HK-2 (cell line): ENCODE results near the gene SENP2.
"Not testable (repeated sequence)": the region's sequence is repeated elsewhere in the genome, so short reads cannot be mapped to it uniquely, and the experiment has no call there.

Experiments
- DNase-seq: peaks from one replicate; pipeline ENCODE4 v3.0.0-alpha.2; 2018; ENCODE audit not compliant: unreplicated experiment

The SENP2 gene

DNA sequence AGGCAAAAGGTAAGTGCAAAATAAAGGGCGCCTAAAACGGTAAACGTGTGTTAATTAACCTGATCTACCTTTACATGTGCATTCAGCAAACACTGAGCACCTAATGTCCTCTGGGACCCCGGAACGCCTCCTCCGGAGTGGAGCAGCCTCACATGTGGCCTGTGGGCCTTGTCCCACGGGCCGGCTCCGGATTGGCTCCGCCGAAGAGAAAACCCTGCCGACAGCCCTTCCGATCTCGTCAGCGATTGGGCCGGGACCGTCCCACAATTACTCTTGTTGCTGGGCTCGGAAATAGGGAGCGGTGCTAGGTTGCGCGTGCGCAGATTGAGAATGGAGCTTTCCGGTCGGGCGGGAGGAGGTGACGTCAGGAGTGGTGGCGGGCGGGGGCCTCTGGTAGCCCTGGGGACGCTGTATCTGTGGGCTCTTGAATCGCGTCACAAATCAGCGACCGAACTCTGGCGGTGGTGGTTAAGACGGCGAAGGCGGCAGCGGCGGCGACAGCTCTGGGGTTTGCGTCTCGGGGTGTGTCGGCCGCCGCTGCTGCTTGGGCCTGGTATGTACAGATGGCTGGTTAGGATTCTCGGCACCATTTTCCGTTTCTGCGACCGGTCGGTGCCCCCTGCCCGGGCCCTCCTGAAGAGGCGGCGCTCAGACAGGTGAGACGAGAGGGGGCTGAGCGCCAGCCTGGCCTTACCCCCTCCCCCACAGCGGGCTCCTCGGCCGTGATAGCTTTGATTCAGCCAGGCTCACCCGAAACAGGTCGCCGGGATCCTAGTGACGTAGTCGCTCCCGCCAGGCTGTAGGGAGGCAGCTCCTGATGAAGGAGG lies at the start of gene SENP2:
Gene SENP2 (plus strand): TSS at position 437 of the 827 bp plus-strand sequence. CDS start 119 bp downstream, at position 556.
- DNase-seq, result peak; percentile 100

DNA sequence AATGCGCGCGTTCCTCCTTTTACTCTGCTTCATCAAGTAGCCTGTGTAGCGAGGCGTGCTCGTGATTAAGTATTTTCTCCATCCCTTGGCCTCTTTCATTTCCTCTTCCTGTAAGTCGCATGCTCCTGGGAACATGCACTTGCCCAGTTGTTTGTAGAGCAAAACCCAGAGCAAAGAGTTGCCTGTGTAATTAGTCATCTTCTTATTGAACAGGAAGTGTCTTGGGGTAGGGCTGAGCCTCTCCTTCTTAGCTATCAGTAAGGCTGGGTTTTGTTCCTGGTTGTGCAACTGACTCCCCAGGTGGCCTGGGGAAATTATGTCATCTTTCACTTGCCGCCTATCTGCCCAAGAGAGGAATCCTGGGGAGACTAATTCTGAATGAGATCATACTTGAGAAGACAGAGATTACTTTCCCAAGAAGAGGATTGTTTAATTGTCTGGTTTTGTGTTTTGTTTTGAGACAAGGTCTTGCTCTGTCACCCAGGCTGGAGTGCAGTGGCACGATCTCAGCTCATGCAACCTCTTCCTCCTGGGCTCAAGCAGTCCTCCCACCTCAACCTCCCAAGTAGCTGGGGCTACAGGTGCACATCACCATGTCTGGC lies 48.6 kb upstream of the SENP2 start:
- DNase-seq, result peak; percentile 79

DNA sequence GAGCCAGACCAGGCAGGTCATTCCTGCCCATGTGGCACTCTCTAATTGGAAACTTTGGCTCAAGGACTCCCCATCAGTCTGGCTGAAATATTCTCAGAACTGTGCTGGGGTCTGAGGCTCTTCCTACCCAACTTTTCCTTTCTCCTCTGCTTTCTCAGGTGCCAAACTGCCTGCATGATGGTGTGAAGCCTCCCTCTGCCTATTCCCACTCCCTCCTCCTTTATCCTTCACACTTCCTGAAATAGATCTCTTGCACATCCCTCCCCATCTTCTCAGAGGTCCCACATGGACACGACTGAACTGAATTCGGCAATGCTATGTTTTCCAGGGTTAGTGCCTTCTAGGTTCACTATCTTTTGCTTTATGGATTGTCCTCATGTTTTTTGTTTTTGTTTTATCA lies 46.2 kb upstream of the SENP2 start:
- no peak for DNase-seq

DNA sequence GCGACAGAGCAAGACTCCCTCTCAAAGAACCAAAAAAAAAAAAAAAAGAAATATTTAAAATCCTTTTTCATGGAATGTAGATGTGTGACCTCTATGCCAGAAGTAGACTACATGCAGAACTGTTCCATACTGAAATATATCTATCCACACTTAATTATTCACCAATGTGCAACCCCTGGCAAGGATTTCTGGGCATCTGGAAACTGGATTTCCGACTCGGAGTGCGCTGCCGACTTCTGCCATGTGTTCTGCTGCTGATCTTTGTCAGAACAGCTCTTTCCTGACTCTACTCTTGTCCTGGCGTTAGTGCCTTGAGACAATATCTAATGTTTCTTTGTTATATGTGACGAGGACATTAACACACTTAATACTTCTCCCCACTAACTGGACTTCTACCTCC lies 45.4 kb upstream of the SENP2 start:
- no peak for DNase-seq

DNA sequence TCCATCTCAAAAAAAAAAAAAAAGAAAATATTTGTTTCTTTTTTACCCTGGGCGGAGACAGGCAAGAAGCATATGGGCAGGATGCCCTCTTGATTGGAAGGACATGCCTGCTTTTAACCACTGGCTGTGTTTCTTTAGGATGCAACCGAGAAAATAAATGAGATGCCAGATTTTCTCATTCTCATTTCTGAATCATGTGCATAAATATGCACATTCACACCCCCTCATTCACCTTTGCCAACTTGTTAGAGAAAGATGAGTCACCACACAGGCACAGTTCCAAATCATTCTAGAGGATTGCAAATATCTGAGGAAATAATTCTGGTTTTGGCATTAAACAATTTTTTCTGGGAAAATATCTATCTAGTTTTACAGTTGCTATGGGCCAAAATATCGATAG lies 37.0 kb upstream of the SENP2 start:
- DNase-seq, result no peak

DNA sequence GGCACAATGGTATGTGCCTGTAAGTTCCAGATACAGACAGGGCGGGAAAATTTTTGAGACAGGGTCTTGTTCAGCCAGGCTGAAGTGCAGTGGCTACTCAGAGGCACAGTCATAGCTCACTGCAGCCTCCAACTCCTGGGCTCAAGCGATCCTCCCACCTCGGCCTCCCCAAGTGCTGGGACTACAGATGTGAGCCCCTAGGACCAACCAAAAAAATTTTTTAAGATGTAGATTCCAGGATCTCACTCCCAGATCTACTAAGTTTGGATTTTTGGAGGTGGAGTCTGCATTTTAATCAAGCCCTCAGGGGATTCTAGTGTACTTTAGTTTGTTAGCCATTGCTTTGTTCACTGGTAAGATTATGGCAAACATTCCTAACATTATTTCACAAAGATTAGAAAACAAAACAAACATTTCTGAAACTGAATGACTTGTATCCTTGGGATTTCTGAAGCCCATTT lies 36.4 kb upstream of the SENP2 start:
- no peak for DNase-seq

DNA sequence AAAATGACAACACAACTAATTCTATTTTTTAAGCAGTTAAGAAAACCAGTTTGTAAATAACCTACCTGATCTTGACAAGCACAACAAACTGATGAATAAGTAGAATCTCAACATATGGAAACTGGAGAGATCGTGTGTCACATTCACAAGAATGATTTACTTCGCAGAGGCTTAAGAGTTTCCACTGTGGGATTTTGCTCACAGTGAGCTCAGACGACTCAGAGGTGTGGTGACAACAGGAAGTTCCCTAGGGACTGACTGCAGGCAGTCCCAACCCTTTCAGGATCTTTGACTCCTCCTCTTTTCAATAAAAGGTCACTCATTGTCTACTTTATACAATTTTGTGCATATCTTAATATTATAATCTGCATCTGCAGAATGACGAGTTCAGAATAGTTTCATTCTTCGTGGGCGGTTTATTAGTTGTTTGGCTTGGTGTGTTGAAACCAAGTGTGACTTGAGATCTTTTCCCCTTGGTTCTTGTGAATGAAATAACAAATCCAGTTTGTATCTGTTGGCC lies 33.7 kb upstream of the SENP2 start, which contains the start of gene LIPH:
Gene LIPH (minus strand): TSS at position 231 of the 520 bp plus-strand sequence. CDS start 117 bp downstream, at position 114.
- DNase-seq, result peak; percentile 38

DNA sequence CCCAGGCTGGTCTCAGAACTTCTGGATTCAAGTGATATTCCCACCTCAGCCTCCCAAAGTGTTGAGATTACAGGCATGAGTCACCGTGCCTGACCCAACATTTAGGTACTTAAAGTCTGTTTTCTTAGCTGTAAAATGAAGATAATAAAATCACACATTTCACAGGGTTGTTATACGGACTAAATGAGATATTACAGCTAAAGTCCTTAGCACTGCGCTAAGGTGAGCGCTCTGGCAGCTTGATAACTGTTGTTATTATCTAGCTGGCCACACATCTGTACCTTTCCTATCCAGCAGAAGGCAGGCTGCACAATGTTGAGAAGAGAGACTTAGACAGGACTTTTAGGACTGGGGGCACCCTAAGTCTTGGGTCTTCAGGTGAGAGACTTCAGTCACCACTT lies 31.0 kb upstream of the SENP2 start:
- DNase-seq, result no peak

DNA sequence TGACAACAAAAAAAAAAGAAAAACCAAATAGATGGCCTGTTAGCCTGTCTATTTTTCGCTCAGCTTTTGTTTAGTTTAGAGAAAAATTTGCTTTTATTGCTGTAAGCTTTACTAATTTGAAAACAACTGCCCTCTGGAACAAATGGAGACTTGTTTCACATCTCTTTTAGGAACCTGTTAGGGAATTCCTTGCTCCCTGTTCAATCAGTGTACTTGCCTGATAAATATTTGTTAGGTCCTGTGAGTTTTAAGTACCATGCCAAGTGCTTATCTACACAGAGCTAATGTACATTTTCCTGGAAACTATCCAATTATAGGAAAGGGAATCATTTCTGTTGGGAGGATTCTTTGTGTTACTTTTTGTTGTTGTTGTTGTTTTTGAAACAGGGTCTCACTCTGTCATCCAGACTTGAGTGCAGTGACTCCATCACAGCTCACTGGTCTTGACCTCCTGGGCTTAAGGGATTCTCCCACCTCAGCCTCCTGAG lies 30.2 kb upstream of the SENP2 start:
- DNase-seq, result no peak

DNA sequence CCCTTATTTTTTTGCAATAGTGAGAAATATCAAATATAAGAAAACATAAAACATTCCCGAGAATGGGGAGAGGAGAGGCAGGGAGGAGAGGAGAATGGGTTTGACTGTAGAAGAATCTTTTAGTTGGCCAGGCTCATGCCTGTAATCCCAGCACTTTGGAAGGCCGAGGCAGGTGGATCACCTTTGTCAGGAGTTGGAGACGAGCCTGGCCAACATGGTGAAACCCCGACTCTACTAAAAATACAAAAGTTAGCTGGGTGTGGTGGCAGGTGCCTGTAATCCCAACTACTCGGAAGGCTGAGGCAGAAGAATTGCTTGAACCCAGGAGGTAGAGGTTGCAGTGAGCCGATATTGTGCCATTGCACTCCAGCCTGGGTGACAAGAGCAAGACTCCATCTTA lies 29.5 kb upstream of the SENP2 start:
- DNase-seq, result not testable (repeated sequence)

DNA sequence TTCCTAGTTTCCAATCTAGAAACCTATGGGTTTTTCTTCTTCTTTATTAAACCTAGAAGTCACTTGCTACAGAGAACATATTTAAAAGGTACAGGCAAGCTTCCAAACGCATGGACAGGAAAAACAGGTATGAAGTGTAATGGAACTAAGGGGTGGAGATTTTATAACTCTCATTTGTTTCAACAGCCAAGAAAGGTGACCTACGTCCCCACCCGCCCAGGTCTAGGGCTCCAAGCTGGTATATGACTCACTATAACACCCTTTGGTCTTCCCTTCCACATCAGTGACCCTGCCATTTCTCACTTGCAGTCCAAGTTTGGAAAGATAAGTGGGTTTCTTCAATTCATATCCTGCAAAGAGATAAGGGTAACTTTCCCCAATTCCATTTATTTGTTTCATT lies 27.7 kb upstream of the SENP2 start:
- peak; percentile 41 for DNase-seq

DNA sequence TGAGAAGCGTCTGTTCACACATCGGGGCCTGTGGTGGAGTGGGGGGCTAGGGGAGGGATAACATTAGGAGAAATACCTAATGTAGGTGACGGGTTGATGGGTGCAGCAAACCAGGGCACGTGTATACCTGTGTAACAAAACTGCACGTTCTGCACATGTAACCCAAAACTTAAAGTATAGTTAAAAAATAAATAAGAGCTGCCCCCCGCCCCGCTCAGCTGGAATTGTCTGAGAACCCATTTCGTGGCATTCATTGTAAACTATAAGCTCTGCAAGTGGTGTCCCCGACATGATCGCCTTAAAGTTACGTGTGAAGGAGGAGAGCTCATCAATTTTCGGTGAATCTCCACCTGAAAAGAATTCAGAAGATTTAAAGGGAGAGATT lies 26.4 kb upstream of the SENP2 start:
- DNase-seq, result no peak

DNA sequence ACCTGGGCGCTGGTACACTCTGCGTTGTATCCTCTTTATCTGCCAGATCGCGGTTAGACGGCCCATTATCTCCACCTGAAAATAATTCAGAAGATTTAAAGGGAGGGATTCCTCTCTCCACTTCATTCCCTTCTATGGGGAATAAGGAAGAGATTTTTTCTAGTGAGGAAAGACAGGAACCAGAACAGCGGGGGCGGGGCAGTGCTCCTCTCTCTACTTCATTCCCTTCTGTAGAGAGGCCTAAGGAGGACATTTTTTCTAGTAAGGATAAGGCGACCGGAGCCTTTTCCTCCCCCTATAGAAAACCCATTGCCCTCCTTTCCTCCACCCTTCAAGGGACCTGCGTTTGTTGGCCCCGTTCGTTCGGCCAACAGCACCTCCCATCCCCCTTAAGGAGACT lies 25.4 kb upstream of the SENP2 start:
- no peak for DNase-seq

DNA sequence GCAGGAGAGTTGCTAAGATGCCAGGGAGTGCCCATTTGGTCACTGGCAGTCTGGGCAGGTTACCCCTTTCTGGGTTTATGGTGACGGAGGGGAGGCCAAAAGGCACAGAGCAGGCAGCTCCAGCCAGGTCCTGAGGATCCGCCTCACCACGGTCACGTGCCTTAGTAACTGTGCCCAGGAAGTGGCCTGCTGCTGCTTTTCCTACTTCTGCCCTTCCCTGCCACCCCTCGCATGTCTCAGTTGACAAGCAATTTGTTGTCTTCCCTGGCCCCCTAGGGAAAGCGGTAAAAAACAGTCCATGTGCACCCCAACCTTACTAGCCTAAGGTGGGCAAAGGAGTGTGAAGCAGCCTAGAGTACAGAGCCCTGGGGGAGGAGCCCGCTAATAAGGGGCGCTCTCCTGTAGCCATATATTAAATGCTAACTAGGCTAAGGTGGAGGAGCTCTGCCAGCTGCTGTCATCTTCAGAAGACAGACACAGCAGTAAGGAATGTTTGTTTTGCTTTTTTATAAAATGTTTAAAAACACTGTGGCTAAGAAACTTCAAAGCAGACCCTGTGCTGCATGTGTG lies 24.6 kb upstream of the SENP2 start:
- DNase-seq, result no peak

DNA sequence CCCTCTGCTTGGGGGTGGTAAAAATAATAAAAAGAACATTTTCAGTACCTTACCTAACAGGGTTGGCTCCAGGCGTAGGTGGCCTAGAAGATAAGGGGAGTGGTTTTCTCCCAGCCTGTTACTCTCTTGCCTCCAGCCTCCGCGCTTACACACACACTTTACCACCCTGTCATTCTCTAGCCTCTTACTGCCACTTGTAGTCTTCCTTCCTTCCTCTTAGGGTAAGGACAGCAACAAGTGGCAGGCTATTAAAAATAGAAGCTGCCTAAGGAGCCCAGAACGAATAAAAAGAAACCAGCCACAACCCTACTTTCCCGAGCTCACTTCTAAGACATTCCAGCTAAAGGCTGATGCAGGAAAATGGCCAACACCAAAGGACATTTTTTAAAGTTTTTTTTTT lies 24.1 kb upstream of the SENP2 start:
- no peak for DNase-seq

DNA sequence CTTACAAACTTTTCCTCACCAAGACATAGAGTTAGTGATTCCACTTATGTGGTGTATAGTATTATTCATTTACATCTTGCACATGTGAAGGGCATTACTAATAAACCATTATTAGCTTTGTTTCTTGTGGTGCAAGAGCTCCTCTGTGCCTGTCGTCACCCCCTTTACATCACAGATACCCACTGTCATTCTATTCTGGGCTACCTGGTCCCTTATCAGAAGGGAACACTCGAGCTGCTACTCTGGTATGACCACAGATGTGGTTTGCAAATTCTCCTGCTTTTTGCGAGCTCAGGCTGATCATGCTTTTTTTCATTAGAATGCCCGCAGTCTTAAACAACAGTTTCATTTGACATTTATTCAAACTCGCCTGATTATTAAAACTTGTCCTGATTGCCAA lies 13.9 kb upstream of the SENP2 start:
- DNase-seq, result no peak

DNA sequence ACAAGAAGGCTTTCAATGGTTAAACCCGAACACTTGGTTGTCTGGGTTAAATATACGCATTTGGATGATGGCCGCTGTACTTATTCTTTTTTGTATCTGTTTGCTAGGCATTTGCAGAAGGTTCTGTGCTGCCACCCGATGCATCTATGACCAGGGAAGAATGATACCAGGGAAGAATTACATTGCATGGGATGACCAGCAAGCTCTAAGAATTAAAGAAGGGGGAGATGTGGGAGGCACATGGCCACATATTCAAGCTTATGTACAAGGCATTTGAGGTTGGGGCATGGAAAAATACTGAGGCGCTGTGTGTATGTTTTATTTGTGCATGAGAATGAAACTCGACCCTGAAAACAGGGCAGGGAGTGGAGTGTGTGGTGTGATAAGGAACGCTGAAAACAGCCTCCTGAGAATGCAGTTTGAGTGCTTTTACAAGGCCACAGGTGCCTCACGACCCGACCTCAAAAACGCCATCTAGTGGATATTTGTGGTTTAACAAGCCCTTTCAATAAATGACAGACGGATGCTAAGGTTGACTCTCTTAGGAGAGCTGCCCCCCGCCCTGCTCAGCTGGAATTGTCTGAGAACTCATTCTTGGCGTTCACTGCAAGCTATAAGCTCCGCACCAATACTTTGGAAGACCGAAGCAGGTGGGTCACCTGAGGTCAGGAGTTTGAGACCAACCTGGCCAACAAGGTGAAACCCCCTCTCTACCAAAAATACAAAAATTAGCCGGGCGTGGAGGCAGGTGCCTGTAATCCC lies 10.8 kb upstream of the SENP2 start:
- DNase-seq, result not testable (repeated sequence)

DNA sequence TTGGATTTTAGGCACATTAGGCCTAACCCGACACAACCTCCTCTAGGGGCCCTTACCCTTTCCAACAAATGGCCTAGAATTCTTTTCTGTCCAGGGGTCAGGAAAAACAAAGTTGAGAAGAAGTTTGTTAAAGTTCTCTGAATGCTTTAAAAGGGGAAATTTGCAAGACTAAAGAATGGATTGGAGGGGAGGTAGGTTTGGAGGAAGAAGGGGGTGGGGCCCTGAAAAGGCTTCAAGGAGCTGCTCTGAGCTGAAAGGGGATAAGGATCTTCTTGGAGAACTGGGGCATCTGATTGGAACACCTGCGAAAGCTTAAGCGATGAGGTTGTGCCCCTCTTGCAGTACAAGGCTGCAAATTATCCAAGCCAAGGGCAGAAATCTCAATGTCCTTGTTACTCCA lies 3.9 kb upstream of the SENP2 start:
- DNase-seq, result no peak

DNA sequence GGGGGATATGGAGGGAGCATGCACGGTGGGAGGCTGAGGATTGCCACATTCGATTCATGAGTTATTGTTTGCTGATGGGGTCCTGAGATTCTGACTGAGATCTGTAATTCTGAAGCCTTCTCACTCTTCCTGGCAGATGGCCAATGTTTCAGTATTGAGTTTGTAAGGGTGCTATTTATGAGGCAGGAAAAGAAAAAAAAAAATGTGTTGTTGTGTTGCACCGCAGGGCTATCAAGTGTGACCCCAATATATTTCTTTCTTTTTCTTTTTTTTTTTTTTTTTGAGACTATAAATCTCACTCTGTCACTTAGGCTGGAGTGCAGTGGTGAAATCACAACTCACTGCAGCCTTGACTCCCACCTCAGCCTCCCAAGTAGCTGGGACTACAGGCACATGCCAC lies 3.2 kb upstream of the SENP2 start:
- DNase-seq, result no peak

DNA sequence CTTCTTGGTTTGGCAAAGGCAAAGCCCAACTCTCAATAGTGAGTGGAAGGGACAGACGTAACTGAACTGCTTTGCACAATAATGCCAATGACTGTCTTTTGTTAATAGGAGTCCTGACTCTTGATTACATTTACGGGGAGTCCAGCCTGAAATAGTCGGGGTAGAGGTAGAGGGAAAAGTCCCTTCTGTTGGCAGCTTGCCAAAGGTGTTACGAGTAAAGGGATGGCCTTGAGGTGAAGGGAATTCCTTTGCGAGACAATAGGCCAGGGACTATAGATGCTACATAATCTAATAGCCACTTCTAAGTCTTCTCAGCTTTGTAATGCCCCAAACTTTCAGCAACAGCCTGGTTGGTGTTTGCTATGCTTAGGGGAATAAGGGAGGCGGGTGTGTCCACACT lies 2.2 kb upstream of the SENP2 start:
- no peak for DNase-seq

DNA sequence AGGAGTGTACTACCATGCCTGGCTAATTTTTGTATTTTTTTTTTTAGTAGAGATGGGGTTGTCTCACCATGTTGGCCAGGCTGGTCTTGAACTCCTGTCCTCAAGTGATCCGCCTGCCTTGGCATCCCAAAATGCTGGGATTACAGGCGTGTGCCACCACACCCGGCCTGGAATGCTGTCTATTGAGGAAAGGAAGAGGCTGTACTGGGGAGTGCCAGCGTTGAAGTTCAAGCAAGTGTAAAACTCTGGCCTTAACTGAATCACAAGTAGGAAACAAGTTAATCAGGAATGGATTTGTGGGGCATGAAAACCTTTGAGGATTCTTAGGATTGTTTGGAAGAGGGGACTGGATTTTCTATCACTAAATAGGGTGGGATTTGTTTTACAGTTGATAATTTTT lies 1.4 kb upstream of the SENP2 start:
- DNase-seq, result no peak

DNA sequence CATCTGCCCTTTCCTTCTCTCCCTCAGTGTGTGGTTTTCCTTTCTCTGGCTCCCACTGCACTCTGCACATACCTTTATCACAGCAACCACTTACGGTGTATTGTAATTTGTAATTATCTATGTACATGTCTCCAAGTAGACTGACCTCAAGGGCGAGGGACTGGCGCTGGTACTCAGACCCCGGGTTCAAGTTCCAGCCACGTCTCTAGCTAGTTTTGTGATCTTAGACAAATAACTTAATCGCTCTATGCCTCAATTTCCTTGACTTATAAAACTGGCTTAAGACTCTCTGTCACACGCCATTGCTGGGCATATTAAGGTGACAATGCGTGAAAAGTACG lies 607 bp upstream of the SENP2 start:
- DNase-seq, result no peak
